ENCODE results near the gene DIPK1C. TPM values are rescaled to one million over a fixed set of nuclear protein-coding genes. Genes with fewer than 3 reads are reported as not detected.
A peak's percentile ranks its signal among the peaks of the same experiment; 100 is the strongest.

Gene DIPK1C
- total and polyA plus RNA-seq, 4 experiments from 2014 or later: not detected

DNA sequence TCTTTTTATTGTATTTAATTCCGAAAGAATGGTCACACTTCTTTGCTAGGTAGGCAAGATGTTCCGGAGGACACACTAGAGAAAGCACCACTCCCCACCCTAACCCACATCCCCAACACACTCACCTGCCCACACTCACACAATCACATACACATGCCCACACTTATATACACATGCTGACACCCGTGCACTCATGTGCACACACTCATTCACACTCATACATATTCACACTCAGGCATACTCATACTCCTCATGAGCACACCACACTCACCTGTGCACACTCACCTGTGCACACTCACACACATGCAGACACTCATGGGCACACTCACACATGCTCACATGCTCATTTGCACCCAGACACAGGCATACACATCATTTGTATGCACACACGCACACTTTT, 21.4 kb downstream of the DIPK1C start:
- H3K4me1 ChIP-seq (ENCODE audit: insufficient read depth, low read length): no peaks in the 10 kb centered on the region
- H3K27ac Mint-ChIP-seq: peak overlapping the region in 1 of 7 donors; percentile 3
- intact Hi-C loops (cut with micrococcal nuclease): no loop called here
- H3K9me3 ChIP-seq (ENCODE audit: control insufficient read depth in 1 of 2, low read length in 2 of 2): no peaks in the 10 kb centered on the region
- peaks cover 0 to 4% of the 10 kb centered on the region in 2 donors for H3K27me3 Mint-ChIP-seq
- CTCF ChIA-PET (ENCODE audit: partially characterized antibody): interaction anchor here (1.3 to 1.4 kb wide), 2 partner anchors 10 to 57 kb away, joined by 3 to 5 read pairs; no protein-coding TSS in a partner anchor
- no peak for DNase-seq
- H3K27me3 ChIP-seq (ENCODE audit: insufficient read depth, low read length): no peaks in the 10 kb centered on the region
- no peaks in the 10 kb centered on the region for H3K36me3 ChIP-seq (ENCODE audit: insufficient read depth, low read length)
- no peak overlapping the region for H3K27ac ChIP-seq (ENCODE audit: low read depth, low read length)
- POLR2A ChIA-PET (ENCODE audit: partially characterized antibody): no interaction called here
- H3K4me3 ChIP-seq (ENCODE audit: low read length in 2 of 2): no peak overlapping the region
- no peaks in the 10 kb centered on the region for H3K4me1 Mint-ChIP-seq
- H3K4me3 Mint-ChIP-seq: no peak overlapping the region
- no peaks in the 10 kb centered on the region for H3K36me3 Mint-ChIP-seq
- no peaks in the 10 kb centered on the region for H3K9me3 Mint-ChIP-seq

DNA sequence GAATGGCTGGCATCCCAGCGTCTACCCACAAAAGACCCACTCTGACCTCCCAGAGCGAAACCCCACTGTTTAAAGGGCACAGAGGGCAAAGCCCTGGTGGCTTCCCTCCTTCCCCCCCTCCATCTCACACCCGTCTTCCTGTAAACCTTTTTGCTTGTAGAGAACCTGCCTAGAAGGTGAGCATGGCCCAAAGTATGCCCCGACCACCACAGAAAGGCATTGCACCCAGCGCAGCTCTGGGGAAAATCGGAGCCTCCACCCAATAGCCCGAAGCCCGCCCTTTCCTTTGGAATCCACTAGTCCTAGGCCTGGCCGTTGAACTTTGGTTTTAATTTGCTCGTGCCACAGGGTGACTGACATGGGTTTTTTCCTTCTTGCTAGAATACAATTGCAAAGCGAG, 22.6 kb downstream of the DIPK1C start:
- H3K4me3 Mint-ChIP-seq: no peak overlapping the region
- ChIA-PET CTCF (ENCODE audit: partially characterized antibody) (no interaction called here), POLR2A (ENCODE audit: partially characterized antibody) (no interaction called here)
- H3K9me3 ChIP-seq (ENCODE audit: control insufficient read depth in 1 of 2, low read length in 2 of 2): no peaks in the 10 kb centered on the region
- intact Hi-C loops (cut with micrococcal nuclease): no loop called here
- no peak for DNase-seq
- no peaks in the 10 kb centered on the region for H3K4me1 Mint-ChIP-seq
- H3K27me3 Mint-ChIP-seq: peaks cover 0 to 4% of the 10 kb centered on the region in 2 donors
- H3K9me3 Mint-ChIP-seq: no peaks in the 10 kb centered on the region
- no peaks in the 10 kb centered on the region for H3K36me3 ChIP-seq (ENCODE audit: insufficient read depth, low read length)
- no peak overlapping the region for H3K4me3 ChIP-seq (ENCODE audit: low read length in 2 of 2)
- H3K27ac Mint-ChIP-seq: no peak overlapping the region
- H3K4me1 ChIP-seq (ENCODE audit: insufficient read depth, low read length): no peaks in the 10 kb centered on the region
- no peaks in the 10 kb centered on the region for H3K36me3 Mint-ChIP-seq
- no peaks in the 10 kb centered on the region for H3K27me3 ChIP-seq (ENCODE audit: insufficient read depth, low read length)
- H3K27ac ChIP-seq (ENCODE audit: low read depth, low read length): no peak overlapping the region

DNA sequence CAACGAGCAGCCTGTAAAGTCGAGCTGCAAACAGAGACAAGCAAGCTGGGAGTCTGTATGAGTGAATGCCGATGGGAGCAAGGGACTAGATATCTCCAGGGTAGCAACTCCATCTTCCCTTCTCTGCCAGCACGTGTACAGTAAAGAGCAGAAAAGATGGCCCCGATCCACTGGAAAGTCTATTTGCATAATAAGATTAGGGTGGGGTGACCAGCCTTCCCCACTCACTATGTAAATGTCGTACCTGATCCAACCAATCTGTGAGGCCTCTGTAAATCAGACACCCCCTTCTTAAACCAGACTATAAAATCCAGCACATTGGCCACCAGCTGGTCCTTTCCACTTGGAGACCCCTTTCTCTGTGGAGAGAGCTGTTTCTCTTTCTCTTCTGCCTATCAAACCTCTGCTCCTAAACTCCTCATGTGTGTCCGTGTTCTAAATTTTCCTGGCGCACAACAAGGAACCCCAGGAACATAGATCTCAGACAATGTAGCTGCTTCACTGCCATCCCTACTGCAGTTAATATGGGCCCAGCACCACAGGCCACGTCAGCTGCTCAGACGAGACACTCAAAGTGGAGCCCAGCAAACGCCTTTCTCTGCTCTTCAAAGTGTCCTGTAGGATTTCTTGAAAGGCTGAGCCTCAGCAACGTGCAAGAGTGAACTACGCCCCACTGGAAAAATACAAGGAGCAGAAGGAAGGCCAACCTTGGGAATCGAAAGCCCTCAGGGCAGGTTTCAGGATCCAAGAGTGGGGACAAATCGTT, 26.1 kb downstream of the DIPK1C start:
- H3K9me3 Mint-ChIP-seq: no peaks in the 10 kb centered on the region
- no peak overlapping the region for H3K4me3 Mint-ChIP-seq
- Histone ChIP-seq H3K27ac (ENCODE audit: low read depth, low read length) (no peak overlapping the region), H3K4me1 (ENCODE audit: insufficient read depth, low read length) (no peaks in the 10 kb centered on the region), H3K9me3 (ENCODE audit: control insufficient read depth in 1 of 2, low read length in 2 of 2) (no peaks in the 10 kb centered on the region), H3K36me3 (ENCODE audit: insufficient read depth, low read length) (no peaks in the 10 kb centered on the region), H3K4me3 (ENCODE audit: low read length in 2 of 2) (no peak overlapping the region), H3K27me3 (ENCODE audit: insufficient read depth, low read length) (no peaks in the 10 kb centered on the region)
- CTCF ChIA-PET (ENCODE audit: partially characterized antibody): interaction anchor here (1.2 kb wide), 1 partner anchor 9 kb away, joined by 4 read pairs; no protein-coding TSS in a partner anchor
- intact Hi-C loops (cut with micrococcal nuclease): no loop called here
- no peaks in the 10 kb centered on the region for H3K36me3 Mint-ChIP-seq
- DNase-seq: no peak
- peaks cover 0 to 4% of the 10 kb centered on the region in 2 donors for H3K27me3 Mint-ChIP-seq
- peak overlapping the region in 2 of 7 donors; percentile 21 to 42 for H3K27ac Mint-ChIP-seq
- POLR2A ChIA-PET (ENCODE audit: partially characterized antibody): no interaction called here
- H3K4me1 Mint-ChIP-seq: peaks cover 0 to 7% (median 1%) of the 10 kb centered on the region in 4 donors

DNA sequence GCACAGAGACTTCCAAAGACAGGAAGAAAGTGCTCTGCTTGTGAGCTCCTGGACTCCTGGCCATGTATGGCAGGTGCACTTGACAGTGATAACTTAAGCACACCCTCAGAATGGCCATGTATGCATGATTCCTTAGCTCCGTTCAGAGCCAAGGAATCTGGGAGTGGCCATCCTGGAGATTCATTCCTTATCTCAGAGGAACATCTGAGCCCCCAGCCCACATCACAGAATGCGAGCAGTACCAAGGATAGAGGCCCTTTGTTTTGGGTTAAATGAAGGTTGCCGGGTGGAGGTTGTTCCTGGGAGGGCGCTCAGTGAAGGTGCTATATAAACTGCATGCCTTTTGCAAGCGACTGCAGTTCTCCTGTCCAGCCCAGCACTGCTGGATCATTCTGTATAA, 26.9 kb downstream of the DIPK1C start:
- Mint-ChIP-seq H3K9me3 (no peaks in the 10 kb centered on the region), H3K4me1 (peaks cover 0 to 7% (median 1%) of the 10 kb centered on the region in 4 donors), H3K27me3 (no peaks in the 10 kb centered on the region), H3K27ac (no peak overlapping the region), H3K4me3 (no peak overlapping the region), H3K36me3 (no peaks in the 10 kb centered on the region)
- peaks cover 4% of the 10 kb centered on the region for H3K4me1 ChIP-seq (ENCODE audit: insufficient read depth, low read length)
- no peak overlapping the region for H3K27ac ChIP-seq (ENCODE audit: low read depth, low read length)
- no peaks in the 10 kb centered on the region for H3K9me3 ChIP-seq (ENCODE audit: control insufficient read depth in 1 of 2, low read length in 2 of 2)
- no peaks in the 10 kb centered on the region for H3K36me3 ChIP-seq (ENCODE audit: insufficient read depth, low read length)
- H3K27me3 ChIP-seq (ENCODE audit: insufficient read depth, low read length): no peaks in the 10 kb centered on the region
- no peak for DNase-seq
- H3K4me3 ChIP-seq (ENCODE audit: low read length in 2 of 2): no peak overlapping the region
- intact Hi-C loops (cut with micrococcal nuclease): no loop called here
- CTCF ChIA-PET (ENCODE audit: partially characterized antibody): no interaction called here
- POLR2A ChIA-PET (ENCODE audit: partially characterized antibody): no interaction called here

DNA sequence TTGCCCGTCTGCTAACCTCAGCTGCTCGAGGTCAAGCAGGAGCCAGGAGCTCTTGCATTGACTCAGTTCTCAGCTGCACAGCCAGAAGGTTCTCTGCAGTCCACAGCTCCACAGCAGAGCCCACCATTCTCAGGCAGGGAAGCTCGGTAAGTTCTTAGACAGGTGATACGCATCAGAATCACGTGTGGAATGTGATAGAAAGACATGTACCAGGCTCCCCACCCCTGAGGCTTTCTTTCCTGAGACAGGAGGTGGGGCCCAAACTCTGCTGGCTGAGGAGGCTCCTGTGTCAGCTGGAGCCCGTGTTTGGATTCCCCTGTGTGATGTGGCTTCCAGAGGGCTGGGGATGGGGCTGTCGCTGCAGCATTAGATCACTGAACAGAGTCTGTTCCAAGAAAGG, 28.0 kb downstream of the DIPK1C start:
- no peak overlapping the region for H3K4me3 Mint-ChIP-seq
- H3K4me1 Mint-ChIP-seq: peaks cover 0 to 18% (median 2%) of the 10 kb centered on the region in 4 donors
- peak overlapping the region in 1 of 7 donors; percentile 57 for H3K27ac Mint-ChIP-seq
- Histone ChIP-seq H3K4me3 (ENCODE audit: low read length in 2 of 2) (no peak overlapping the region), H3K9me3 (ENCODE audit: control insufficient read depth in 1 of 2, low read length in 2 of 2) (no peaks in the 10 kb centered on the region), H3K36me3 (ENCODE audit: insufficient read depth, low read length) (no peaks in the 10 kb centered on the region), H3K27me3 (ENCODE audit: insufficient read depth, low read length) (no peaks in the 10 kb centered on the region), H3K27ac (ENCODE audit: low read depth, low read length) (no peak overlapping the region), H3K4me1 (ENCODE audit: insufficient read depth, low read length) (peaks cover 7% of the 10 kb centered on the region)
- no peaks in the 10 kb centered on the region for H3K36me3 Mint-ChIP-seq
- no peaks in the 10 kb centered on the region for H3K27me3 Mint-ChIP-seq
- no peak for DNase-seq
- CTCF ChIA-PET (ENCODE audit: partially characterized antibody): interaction anchor here (1.2 kb wide), 1 partner anchor 64 kb away, joined by 4 read pairs; no protein-coding TSS in a partner anchor
- peaks cover 0 to 5% (median 0%) of the 10 kb centered on the region in 8 donors for H3K9me3 Mint-ChIP-seq
- POLR2A ChIA-PET (ENCODE audit: partially characterized antibody): no interaction called here
- intact Hi-C loops (cut with micrococcal nuclease): no loop called here

DNA sequence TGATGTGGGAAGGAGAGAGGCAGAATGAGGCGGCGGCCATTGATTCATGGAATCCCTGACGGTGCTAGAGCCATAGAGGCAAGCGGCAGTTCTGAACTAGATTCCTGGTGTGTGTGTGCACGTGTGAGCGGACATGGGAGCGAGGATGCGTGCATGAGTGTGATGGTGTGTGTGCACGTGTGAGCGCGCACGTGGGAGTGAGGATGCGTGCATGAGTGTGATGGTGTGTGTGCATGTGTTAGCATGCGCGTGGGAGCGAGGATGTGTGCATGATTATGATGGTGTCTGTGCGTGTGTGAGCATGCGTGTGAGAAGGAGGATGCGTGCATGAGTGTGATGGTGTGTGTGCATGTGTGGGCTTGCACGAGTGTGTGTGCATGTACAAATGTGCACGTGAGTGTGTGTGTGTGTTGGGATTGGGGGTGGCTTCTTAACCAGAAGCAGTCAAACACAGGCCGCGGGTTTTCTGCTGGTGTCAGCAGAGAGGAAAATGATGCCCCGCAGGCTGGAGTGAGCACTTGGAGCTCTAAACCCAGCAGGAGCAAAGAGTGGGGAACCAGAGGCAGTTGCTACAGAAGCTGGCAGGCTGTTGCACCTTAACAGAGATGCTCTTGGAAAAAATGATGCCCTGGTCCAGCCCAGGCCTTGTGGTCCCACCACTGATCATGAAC, 29.5 kb downstream of the DIPK1C start:
- peaks cover 0 to 5% (median 0%) of the 10 kb centered on the region in 8 donors for H3K9me3 Mint-ChIP-seq
- H3K4me3 ChIP-seq (ENCODE audit: low read length in 2 of 2): no peak overlapping the region
- H3K27ac Mint-ChIP-seq: no peak overlapping the region
- ChIA-PET POLR2A (ENCODE audit: partially characterized antibody) (no interaction called here), CTCF (ENCODE audit: partially characterized antibody) (interaction anchor here (1.2 kb wide), 1 partner anchor 66 kb away, joined by 4 read pairs; no protein-coding TSS in a partner anchor)
- no peak overlapping the region for H3K4me3 Mint-ChIP-seq
- DNase-seq: no peak
- H3K27me3 Mint-ChIP-seq: no peaks in the 10 kb centered on the region
- no peaks in the 10 kb centered on the region for H3K36me3 Mint-ChIP-seq
- H3K4me1 ChIP-seq (ENCODE audit: insufficient read depth, low read length): peaks cover 7% of the 10 kb centered on the region
- H3K27me3 ChIP-seq (ENCODE audit: insufficient read depth, low read length): no peaks in the 10 kb centered on the region
- intact Hi-C loops (cut with micrococcal nuclease): no loop called here
- no peaks in the 10 kb centered on the region for H3K36me3 ChIP-seq (ENCODE audit: insufficient read depth, low read length)
- no peak overlapping the region for H3K27ac ChIP-seq (ENCODE audit: low read depth, low read length)
- H3K4me1 Mint-ChIP-seq: peaks cover 0 to 20% (median 4%) of the 10 kb centered on the region in 4 donors
- H3K9me3 ChIP-seq (ENCODE audit: control insufficient read depth in 1 of 2, low read length in 2 of 2): no peaks in the 10 kb centered on the region

DNA sequence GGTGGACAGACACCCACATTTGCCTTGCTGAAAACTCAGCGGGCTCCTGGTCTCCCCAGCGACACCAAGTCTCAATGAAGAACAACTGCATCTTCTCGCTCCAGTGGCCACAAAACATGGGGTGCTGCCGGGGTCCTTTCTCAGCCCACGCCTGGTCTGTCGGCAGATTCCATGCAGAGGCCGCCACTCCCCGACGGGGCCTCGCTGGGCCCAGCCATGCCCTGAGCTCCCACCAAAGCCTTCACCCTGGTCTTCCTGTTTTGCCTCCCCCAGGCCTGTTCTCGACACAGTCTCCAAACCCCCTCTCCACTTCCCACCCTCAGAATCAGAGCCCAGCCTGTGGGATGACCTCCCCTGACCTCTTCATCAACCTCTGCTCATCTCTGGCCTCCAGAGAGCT, 31.2 kb downstream of the DIPK1C start:
- Histone ChIP-seq H3K9me3 (ENCODE audit: control insufficient read depth in 1 of 2, low read length in 2 of 2) (no peaks in the 10 kb centered on the region), H3K27ac (ENCODE audit: low read depth, low read length) (no peak overlapping the region), H3K27me3 (ENCODE audit: insufficient read depth, low read length) (no peaks in the 10 kb centered on the region), H3K36me3 (ENCODE audit: insufficient read depth, low read length) (no peaks in the 10 kb centered on the region), H3K4me3 (ENCODE audit: low read length in 2 of 2) (no peak overlapping the region), H3K4me1 (ENCODE audit: insufficient read depth, low read length) (peaks cover 7% of the 10 kb centered on the region)
- CTCF ChIA-PET (ENCODE audit: partially characterized antibody): no interaction called here
- Mint-ChIP-seq H3K27ac (peak overlapping the region in 1 of 7 donors; percentile 22), H3K36me3 (no peaks in the 10 kb centered on the region), H3K27me3 (peaks cover 0 to 1% of the 10 kb centered on the region in 2 donors), H3K4me1 (peaks cover 0 to 20% (median 4%) of the 10 kb centered on the region in 4 donors), H3K9me3 (peaks cover 0 to 5% (median 0%) of the 10 kb centered on the region in 8 donors), H3K4me3 (no peak overlapping the region)
- intact Hi-C loops (cut with micrococcal nuclease): no loop called here
- DNase-seq: no peak
- POLR2A ChIA-PET (ENCODE audit: partially characterized antibody): no interaction called here

Data from CD4-positive, alpha-beta memory T cell (primary cell).